ENCODE measurements around the gene RPL39L.

The RPL39L gene

GRCh38 chr3:187093320-187093719, 46.0 kb downstream of the RPL39L start:
- DNase-seq (ENCODE audit: low spot score) = no peak

- no peak for DNase-seq (ENCODE audit: low spot score)
Measured at GRCh38 chr3:187088701-187089100, 50.6 kb downstream of the RPL39L start.

- DNase-seq (ENCODE audit: low spot score) = no peak
Measured at GRCh38 chr3:187086831-187087230, 52.5 kb downstream of the RPL39L start.

- DNase-seq (ENCODE audit: low spot score) = no peak
Measured at GRCh38 chr3:187085933-187086332, 53.4 kb downstream of the RPL39L start.

GRCh38 chr3:187085021-187085666, 54.2 kb downstream of the RPL39L start:
- DNase-seq (ENCODE audit: low spot score) = no peak

- no peak for DNase-seq (ENCODE audit: low spot score)
Measured at GRCh38 chr3:187084580-187084979, 54.7 kb downstream of the RPL39L start.

- DNase-seq (ENCODE audit: low spot score) = no peak
Measured at GRCh38 chr3:187084126-187084525, 55.2 kb downstream of the RPL39L start.

GRCh38 chr3:187082758-187083375, 56.4 kb downstream of the RPL39L start:
- no peak for DNase-seq (ENCODE audit: low spot score)

GRCh38 chr3:187080799-187081450, 58.4 kb downstream of the RPL39L start:
- no peak for DNase-seq (ENCODE audit: low spot score)

- no peak for DNase-seq (ENCODE audit: low spot score)
Measured at GRCh38 chr3:187079090-187080022, 59.9 kb downstream of the RPL39L start.

GRCh38 chr3:187077537-187077936, 61.8 kb downstream of the RPL39L start:
- no peak for DNase-seq (ENCODE audit: low spot score)

- DNase-seq (ENCODE audit: low spot score) = no peak
Measured at GRCh38 chr3:187077085-187077484, 62.2 kb downstream of the RPL39L start.

GRCh38 chr3:187076297-187076696, 63.0 kb downstream of the RPL39L start:
- no peak for DNase-seq (ENCODE audit: low spot score)

- DNase-seq (ENCODE audit: low spot score) = no peak
Measured at GRCh38 chr3:187074846-187075245, 64.5 kb downstream of the RPL39L start.

GRCh38 chr3:187073581-187074098, 65.7 kb downstream of the RPL39L start:
- no peak for DNase-seq (ENCODE audit: low spot score)

GRCh38 chr3:187072511-187072910, 66.8 kb downstream of the RPL39L start:
- no peak for DNase-seq (ENCODE audit: low spot score)

- no peak for DNase-seq (ENCODE audit: low spot score)
Measured at GRCh38 chr3:187072102-187072501, 67.2 kb downstream of the RPL39L start.

Measured in Ammon's horn (tissue), 1 donor.